ENCODE data around the gene GAS5. TPM values are rescaled to one million over a fixed set of nuclear protein-coding genes. Genes with fewer than 3 reads are reported as not detected.

GAS5 gene
- total RNA-seq, 1 donor from 2014 or later = 549 TPM

- no peaks in the 10 kb centered on the region for H3K27me3 Mint-ChIP-seq (ENCODE audit: unreplicated experiment)
- H3K9me3 Mint-ChIP-seq (ENCODE audit: unreplicated experiment) = no peaks in the 10 kb centered on the region
- H3K4me3 Mint-ChIP-seq (ENCODE audit: unreplicated experiment) = no peak overlapping the region
- no peak overlapping the region for H3K27ac Mint-ChIP-seq (ENCODE audit: unreplicated experiment)
- no peak for TF ChIP-seq CTCF (IDR thresholded peaks at IDR 0.05)
- peaks cover 33% of the 10 kb centered on the region for H3K4me1 Mint-ChIP-seq (ENCODE audit: unreplicated experiment)
- DNase-seq (ENCODE audit: extremely low spot score, unreplicated experiment) = no peak
- peaks cover 5% of the 10 kb centered on the region for H3K36me3 Mint-ChIP-seq (ENCODE audit: unreplicated experiment)
Observed at GRCh38 chr1:173827611-173828010, 40.2 kb downstream of the GAS5 start.

- peak within 1 kb of the TSS; percentile 100 for H3K27ac Mint-ChIP-seq (ENCODE audit: unreplicated experiment)
- no peaks in the 10 kb centered on the region for H3K36me3 Mint-ChIP-seq (ENCODE audit: unreplicated experiment)
- H3K4me3 Mint-ChIP-seq (ENCODE audit: unreplicated experiment) = peak within 1 kb of the TSS; percentile 97
- H3K27me3 Mint-ChIP-seq (ENCODE audit: unreplicated experiment) = no peaks in the 10 kb centered on the region
- DNase-seq (ENCODE audit: extremely low spot score, unreplicated experiment) = peak; percentile 97
- H3K4me1 Mint-ChIP-seq (ENCODE audit: unreplicated experiment) = peaks cover 49% of the 10 kb centered on the region
- H3K9me3 Mint-ChIP-seq (ENCODE audit: unreplicated experiment) = no peaks in the 10 kb centered on the region
- no peak for TF ChIP-seq CTCF (IDR thresholded peaks at IDR 0.05)
Observed at GRCh38 chr1:173824315-173825081, 43.3 kb downstream of the GAS5 start, which contains the start of the genes CENPL and DARS2. Gene CENPL, minus strand, starts transcription at chr1:173824883. Its CDS starts 13,584 bp downstream, at chr1:173811299. Gene DARS2, plus strand, starts transcription at chr1:173824673. Its CDS starts 557 bp downstream, at chr1:173825230.

DNA sequence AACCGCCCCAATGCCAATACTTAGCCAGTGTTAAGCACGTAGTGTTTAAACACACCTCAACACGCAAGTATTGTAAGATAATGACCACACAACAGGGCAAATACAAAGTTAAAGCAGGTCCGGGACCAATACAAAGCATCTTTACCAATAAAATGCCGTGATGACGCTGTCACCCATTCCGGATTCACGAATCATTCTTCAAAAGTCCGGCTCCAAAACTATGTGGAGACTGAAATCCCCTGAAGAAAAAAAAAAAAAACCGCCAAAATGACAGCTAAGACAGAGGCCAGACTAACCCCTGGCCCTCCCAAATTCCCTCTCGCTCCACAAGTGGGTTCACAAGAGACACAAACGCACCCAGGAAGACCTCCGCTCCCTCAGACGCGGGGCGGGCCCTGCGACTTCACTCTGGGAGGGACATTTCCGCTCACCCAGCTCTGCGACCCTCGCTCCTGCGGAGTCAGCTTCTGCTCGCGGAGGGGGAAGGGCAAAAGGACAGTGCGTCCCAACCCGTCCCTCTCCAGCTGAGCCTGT, 43.9 kb downstream of the GAS5 start:
- Mint-ChIP-seq H3K27me3 (ENCODE audit: unreplicated experiment) (no peaks in the 10 kb centered on the region), H3K4me3 (ENCODE audit: unreplicated experiment) (peak overlapping the region; percentile 97), H3K4me1 (ENCODE audit: unreplicated experiment) (peaks cover 49% of the 10 kb centered on the region), H3K36me3 (ENCODE audit: unreplicated experiment) (no peaks in the 10 kb centered on the region), H3K9me3 (ENCODE audit: unreplicated experiment) (no peaks in the 10 kb centered on the region), H3K27ac (ENCODE audit: unreplicated experiment) (peak overlapping the region; percentile 100)
- TF ChIP-seq CTCF (IDR thresholded peaks at IDR 0.05) = no peak
- DNase-seq (ENCODE audit: extremely low spot score, unreplicated experiment) = no peak

DNA sequence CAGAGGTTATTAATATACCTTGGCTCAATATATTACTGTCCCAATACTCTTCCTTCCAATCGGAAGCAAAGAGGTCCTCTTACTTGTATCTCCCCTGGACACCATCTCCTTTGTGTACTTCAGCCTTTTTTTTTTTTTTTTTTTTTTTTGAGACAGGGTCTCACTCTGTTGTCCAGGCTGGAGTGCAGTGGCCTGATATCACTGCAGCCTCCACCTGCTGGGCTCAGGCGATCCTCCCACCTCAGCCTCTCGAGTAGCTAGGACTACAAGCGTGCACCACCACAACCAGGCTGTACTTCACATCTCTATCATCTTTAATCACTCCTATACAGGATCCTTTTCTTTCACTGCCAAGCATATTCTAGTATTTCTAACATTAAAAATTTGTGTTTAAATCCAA, 46.1 kb downstream of the GAS5 start:
- Mint-ChIP-seq H3K9me3 (ENCODE audit: unreplicated experiment) (no peaks in the 10 kb centered on the region), H3K27ac (ENCODE audit: unreplicated experiment) (no peak overlapping the region), H3K36me3 (ENCODE audit: unreplicated experiment) (peaks cover 7% of the 10 kb centered on the region), H3K4me1 (ENCODE audit: unreplicated experiment) (peaks cover 42% of the 10 kb centered on the region), H3K27me3 (ENCODE audit: unreplicated experiment) (no peaks in the 10 kb centered on the region), H3K4me3 (ENCODE audit: unreplicated experiment) (no peak overlapping the region)
- no peak for TF ChIP-seq CTCF (IDR thresholded peaks at IDR 0.05)
- DNase-seq (ENCODE audit: extremely low spot score, unreplicated experiment) = no peak

- Mint-ChIP-seq H3K27ac (ENCODE audit: unreplicated experiment) (no peak overlapping the region), H3K27me3 (ENCODE audit: unreplicated experiment) (no peaks in the 10 kb centered on the region), H3K4me1 (ENCODE audit: unreplicated experiment) (peaks cover 24% of the 10 kb centered on the region), H3K4me3 (ENCODE audit: unreplicated experiment) (no peak overlapping the region), H3K36me3 (ENCODE audit: unreplicated experiment) (peaks cover 16% of the 10 kb centered on the region), H3K9me3 (ENCODE audit: unreplicated experiment) (peaks cover 4% of the 10 kb centered on the region)
- no peak for TF ChIP-seq CTCF (IDR thresholded peaks at IDR 0.05)
- DNase-seq (ENCODE audit: extremely low spot score, unreplicated experiment) = no peak
Observed at GRCh38 chr1:173818459-173818858, 49.3 kb downstream of the GAS5 start.

Measured in osteocyte (in vitro differentiated cells).